Ishikawa (cell line): ENCODE data around the gene C1orf87.

Source experiments
- CEBPB ChIP-seq: IDR thresholded peaks from 2 replicates; pipeline ENCODE4 v1.6.1; 2012
- CREB1 ChIP-seq: IDR thresholded peaks from 2 replicates; pipeline ENCODE4 v1.6.1; 2012; ENCODE audit warnings: low read depth
- EGR1 ChIP-seq: IDR thresholded peaks from 2 replicates; pipeline ENCODE4 v1.6.1; 2012
- EP300 ChIP-seq: IDR thresholded peaks from 2 replicates; pipeline ENCODE4 v1.6.1; 2012; ENCODE audit warnings: borderline replicate concordance
- FOXM1 ChIP-seq: IDR thresholded peaks from 2 replicates; pipeline ENCODE4 v1.6.1; 2012; ENCODE audit warnings: low read depth, borderline replicate concordance
- NFIC ChIP-seq: IDR thresholded peaks from 2 replicates; pipeline ENCODE4 v1.6.1; 2012
- RAD21 ChIP-seq: IDR thresholded peaks from 2 replicates; pipeline ENCODE4 v1.6.1; 2012; ENCODE audit warnings: low read depth
- TAF1 ChIP-seq: IDR thresholded peaks from 2 replicates; pipeline ENCODE4 v1.6.1; 2012; ENCODE audit warnings: low read depth, mild to moderate bottlenecking
- TCF12 ChIP-seq: IDR thresholded peaks from 2 replicates; pipeline ENCODE4 v1.6.1; 2012; ENCODE audit warnings: low read depth
- TEAD4 ChIP-seq: IDR thresholded peaks from 2 replicates; pipeline ENCODE4 v1.6.1; 2012
- YY1 ChIP-seq: IDR thresholded peaks from 2 replicates; pipeline ENCODE4 v1.6.1; 2012; ENCODE audit warnings: low read depth
- ZBTB7A ChIP-seq: IDR thresholded peaks from 2 replicates; pipeline ENCODE4 v1.6.1; 2012; ENCODE audit warnings: low read depth
- TF ChIP-seq, protein P1 (sequence below): IDR thresholded peaks from 2 replicates; pipeline ENCODE4 v1.6.1; 2012; ENCODE audit warnings: low read depth, mild to moderate bottlenecking
- TF ChIP-seq, protein P2 (sequence below): IDR thresholded peaks from 2 replicates; pipeline ENCODE4 v1.6.1; 2012
- TF ChIP-seq, protein P3 (sequence below): IDR thresholded peaks from 2 replicates; pipeline ENCODE4 v1.6.1; 2012

C1orf87 gene

DNA sequence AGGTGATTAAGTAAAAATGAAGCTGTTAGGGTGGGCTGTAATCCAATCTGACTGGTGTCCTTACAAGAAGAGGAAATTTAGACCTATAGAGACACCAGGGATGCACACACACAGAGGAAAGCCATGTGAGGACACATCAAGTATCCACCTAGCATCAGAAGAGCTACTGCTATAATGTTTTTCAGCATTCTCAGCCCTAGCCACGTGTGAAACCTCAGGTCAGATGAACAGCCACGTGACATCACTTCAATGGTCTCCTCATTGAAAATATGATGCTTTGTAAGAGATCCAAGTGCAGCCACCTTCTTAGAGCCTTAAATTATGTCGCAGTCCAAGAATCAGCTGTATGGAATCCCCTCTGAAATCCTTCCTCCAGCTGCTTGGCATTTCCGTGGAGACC lies 65.1 kb downstream of the C1orf87 start:
- no peak for TF ChIP-seq TCF12
- TF ChIP-seq CREB1: no peak
- no peak for TF ChIP-seq FOXM1
- TF ChIP-seq, protein P1, sequence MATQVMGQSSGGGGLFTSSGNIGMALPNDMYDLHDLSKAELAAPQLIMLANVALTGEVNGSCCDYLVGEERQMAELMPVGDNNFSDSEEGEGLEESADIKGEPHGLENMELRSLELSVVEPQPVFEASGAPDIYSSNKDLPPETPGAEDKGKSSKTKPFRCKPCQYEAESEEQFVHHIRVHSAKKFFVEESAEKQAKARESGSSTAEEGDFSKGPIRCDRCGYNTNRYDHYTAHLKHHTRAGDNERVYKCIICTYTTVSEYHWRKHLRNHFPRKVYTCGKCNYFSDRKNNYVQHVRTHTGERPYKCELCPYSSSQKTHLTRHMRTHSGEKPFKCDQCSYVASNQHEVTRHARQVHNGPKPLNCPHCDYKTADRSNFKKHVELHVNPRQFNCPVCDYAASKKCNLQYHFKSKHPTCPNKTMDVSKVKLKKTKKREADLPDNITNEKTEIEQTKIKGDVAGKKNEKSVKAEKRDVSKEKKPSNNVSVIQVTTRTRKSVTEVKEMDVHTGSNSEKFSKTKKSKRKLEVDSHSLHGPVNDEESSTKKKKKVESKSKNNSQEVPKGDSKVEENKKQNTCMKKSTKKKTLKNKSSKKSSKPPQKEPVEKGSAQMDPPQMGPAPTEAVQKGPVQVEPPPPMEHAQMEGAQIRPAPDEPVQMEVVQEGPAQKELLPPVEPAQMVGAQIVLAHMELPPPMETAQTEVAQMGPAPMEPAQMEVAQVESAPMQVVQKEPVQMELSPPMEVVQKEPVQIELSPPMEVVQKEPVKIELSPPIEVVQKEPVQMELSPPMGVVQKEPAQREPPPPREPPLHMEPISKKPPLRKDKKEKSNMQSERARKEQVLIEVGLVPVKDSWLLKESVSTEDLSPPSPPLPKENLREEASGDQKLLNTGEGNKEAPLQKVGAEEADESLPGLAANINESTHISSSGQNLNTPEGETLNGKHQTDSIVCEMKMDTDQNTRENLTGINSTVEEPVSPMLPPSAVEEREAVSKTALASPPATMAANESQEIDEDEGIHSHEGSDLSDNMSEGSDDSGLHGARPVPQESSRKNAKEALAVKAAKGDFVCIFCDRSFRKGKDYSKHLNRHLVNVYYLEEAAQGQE: no peak
- no peak for TF ChIP-seq RAD21
- TF ChIP-seq EGR1: no peak
- TF ChIP-seq, protein P2, sequence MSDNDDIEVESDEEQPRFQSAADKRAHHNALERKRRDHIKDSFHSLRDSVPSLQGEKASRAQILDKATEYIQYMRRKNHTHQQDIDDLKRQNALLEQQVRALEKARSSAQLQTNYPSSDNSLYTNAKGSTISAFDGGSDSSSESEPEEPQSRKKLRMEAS: no peak
- TF ChIP-seq TAF1: no peak
- TF ChIP-seq, protein P3, sequence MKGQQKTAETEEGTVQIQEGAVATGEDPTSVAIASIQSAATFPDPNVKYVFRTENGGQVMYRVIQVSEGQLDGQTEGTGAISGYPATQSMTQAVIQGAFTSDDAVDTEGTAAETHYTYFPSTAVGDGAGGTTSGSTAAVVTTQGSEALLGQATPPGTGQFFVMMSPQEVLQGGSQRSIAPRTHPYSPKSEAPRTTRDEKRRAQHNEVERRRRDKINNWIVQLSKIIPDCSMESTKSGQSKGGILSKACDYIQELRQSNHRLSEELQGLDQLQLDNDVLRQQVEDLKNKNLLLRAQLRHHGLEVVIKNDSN: no peak
- TF ChIP-seq NFIC: no peak
- TF ChIP-seq EP300: no peak
- TF ChIP-seq YY1: no peak
- no peak for TF ChIP-seq TEAD4
- TF ChIP-seq ZBTB7A: no peak
- no peak for TF ChIP-seq CEBPB

DNA sequence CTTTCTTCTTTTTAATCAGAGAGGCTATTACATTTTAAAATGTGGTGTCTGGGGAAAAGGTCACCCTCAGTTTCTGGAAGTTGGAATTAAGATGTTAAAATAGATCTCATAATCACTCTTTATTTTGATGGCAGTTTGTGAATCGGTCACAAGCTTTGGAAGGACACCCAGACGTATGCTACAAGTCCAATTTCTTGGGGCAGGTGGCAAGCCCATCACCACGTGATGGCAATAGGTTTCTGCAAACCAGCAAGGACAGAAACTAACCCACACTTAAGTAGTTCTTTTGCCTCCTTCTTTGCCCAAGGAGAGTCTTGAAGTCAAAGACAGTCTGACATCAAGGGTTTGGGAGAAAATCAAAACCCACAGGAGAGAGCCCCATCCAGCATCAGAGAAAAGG lies 72.9 kb downstream of the C1orf87 start:
- no peak for TF ChIP-seq FOXM1
- TF ChIP-seq, protein P1: no peak
- no peak for TF ChIP-seq ZBTB7A
- TF ChIP-seq YY1: no peak
- TF ChIP-seq, protein P3: no peak
- no peak for TF ChIP-seq TAF1
- TF ChIP-seq TEAD4: no peak
- TF ChIP-seq CEBPB: no peak
- no peak for TF ChIP-seq EP300

DNA sequence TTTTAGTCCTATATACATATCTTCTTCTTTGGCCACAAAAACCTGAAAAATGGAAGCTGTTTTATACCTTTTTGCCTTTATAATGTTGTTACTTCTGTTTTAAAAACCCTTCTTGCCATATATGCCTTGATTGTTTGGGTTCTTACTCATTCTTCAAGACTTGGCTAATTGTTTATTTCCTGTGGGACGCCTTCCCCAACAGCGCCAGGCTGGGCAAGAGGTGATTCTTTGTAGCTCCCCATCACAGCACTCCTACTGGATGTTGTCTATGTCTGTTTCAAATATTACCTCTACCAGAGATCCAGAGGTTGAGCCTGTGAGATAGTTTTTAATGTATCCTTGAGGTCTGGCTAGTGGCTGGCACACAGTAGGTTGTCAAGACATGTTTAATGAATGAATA lies 73.8 kb downstream of the C1orf87 start:
- TF ChIP-seq, protein P1: no peak
- no peak for TF ChIP-seq FOXM1
- TF ChIP-seq ZBTB7A: no peak
- TF ChIP-seq, protein P2: no peak
- no peak for TF ChIP-seq RAD21
- no peak for TF ChIP-seq NFIC
- TF ChIP-seq TCF12: no peak
- no peak for TF ChIP-seq CREB1
- TF ChIP-seq YY1: no peak
- no peak for TF ChIP-seq TEAD4
- TF ChIP-seq TAF1: no peak
- TF ChIP-seq EP300: no peak

DNA sequence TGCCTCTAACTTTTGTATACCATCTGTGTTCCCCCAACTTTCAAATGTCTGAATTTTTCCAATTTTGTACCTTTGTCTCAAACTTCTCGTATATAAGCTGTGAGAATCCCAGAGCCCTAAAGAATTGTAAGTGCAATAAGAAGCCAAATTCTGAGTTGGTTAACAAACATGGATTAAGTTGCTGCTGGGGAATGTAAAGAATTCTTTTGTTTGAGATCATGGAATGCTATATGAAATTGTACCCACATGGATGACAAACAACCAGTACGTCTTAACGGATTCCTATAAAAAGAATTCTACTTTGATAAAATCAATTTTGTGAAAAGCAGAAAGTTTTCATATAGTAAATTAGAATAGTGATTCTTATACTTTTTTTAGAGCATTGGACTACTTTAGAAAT lies 74.6 kb downstream of the C1orf87 start:
- TF ChIP-seq EP300: no peak
- TF ChIP-seq, protein P2: no peak
- TF ChIP-seq NFIC: no peak
- no peak for TF ChIP-seq YY1
- no peak for TF ChIP-seq RAD21
- no peak for TF ChIP-seq TCF12
- TF ChIP-seq CREB1: no peak
- TF ChIP-seq FOXM1: 0 out of 2 replicates have a peak, but pooled peaks have one; percentile 11
- TF ChIP-seq, protein P1: no peak
- TF ChIP-seq TEAD4: peak; percentile 92
